Thyroid gland (tissue), 4 donors: Measurements from ENCODE around the gene BET1L. TPM values are rescaled to one million over a fixed set of nuclear protein-coding genes. Genes with fewer than 3 reads are reported as not detected.

Source experiments
- DNase-seq, 2 donors: peaks; one replicate each; pipeline ENCODE4 v3.0.0-alpha.2; 2019
- H3K27ac ChIP-seq, 3 donors: fragments of 200-600 bp; sonication (generic); 1 replicate in 2 of 3; 2 replicates in 1 of 3; pipeline ENCODE4 v1.5.1; 2016 to 2019; ENCODE audit warnings: mild to moderate bottlenecking in 1 of 3, moderate library complexity in 1 of 3
- H3K27me3 ChIP-seq: fragments of 200-600 bp; sonication (generic); one replicate; pipeline ENCODE4 v1.5.1; 2019
- H3K36me3 ChIP-seq, 2 donors: fragments of 200-600 bp; sonication (generic); one replicate each; pipeline ENCODE4 v1.5.1; 2016 to 2019
- H3K4me1 ChIP-seq, 2 donors: fragments of 200-600 bp; sonication (generic); one replicate each; pipeline ENCODE4 v1.5.1; 2017 to 2019
- H3K4me3 ChIP-seq, 3 donors: fragments of 200-600 bp; sonication (generic); replicated peaks in 1 of 3; 1 replicate in 2 of 3; 2 replicates in 1 of 3; pipeline ENCODE4 v1.5.1; 2016; ENCODE audit warnings: mild to moderate bottlenecking in 1 of 3
- H3K9me3 ChIP-seq: fragments of 200-600 bp; sonication (generic); one replicate; pipeline ENCODE4 v1.5.1; 2017
- CTCF ChIP-seq, 6 experiments: fragments of 200-600 bp in 3 of 6; fragments of 450-650 bp in 3 of 6; sonication (generic) in 3 of 6; IDR thresholded peaks; one replicate each; pipeline ENCODE4 v1.5.1; 2016 to 2019; ENCODE audit warnings: antibody characterized with exemption in 6 of 6, mild to moderate bottlenecking in 2 of 6, inconsistent platforms in 1 of 6, moderate library complexity in 1 of 6
- POLR2A ChIP-seq, 2 donors: fragments of 450-650 bp; IDR thresholded peaks; one replicate each; pipeline ENCODE4 v1.6.1; 2017; ENCODE audit warnings: antibody characterized with exemption in 2 of 2, mild to moderate bottlenecking in 2 of 2, moderate library complexity in 1 of 2
- WGBS, 2 donors: methylation state at CpG; one replicate each; pipeline ENCODE4 v1.1.5; 2017; 5-methylcytosine and 5-hydroxymethylcytosine counted together
- intact Hi-C: fragments of 100-400 bp; cut with DNase I; formaldehyde crosslinking; loops from one replicate; pipeline ENCODE4 v1.15.1; 2023
- total RNA-seq, 4 donors: library from RNA; depleted of rRNA; stranded (reverse); fragments of >200 nt; gene quantifications; one replicate each; pipeline ENCODE4 v1.2.3, GENCODE V29; 2016

Gene BET1L
- total RNA-seq, 4 donors from 2014 or later: 22.2 to 39.5 (median 33.8) TPM

DNA sequence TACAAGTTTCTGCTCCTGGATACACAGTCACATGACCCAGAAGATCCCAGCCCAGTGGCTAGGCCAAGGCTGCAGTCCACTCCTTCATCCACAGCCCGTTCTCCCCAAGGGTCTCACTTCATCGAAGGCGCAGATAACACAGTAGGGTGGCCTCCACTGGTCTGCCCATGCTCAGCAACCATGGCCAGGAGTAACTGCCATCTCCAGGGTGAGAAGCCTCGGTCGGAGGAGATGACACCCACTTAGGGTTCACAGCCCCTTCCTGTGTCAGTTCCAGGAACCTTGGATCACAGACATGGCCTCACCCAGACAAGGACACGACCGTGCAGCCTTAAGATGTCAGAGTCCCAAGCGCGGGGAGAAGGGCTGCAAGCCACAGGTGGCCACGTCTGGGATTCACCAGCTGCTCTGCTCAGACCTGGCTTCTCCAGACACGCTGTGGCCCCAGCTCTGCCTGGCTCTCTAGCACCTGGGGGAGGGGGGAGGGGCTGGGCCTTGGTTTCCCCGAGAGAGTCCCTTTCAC lies 2.6 kb downstream of the BET1L start:
- peaks cover 15 to 22% of the 10 kb centered on the region in 2 donors for H3K4me1 ChIP-seq
- H3K4me3 ChIP-seq: no peak overlapping the region
- intact Hi-C loops: loop anchor here (5.0 to 10.0 kb wide), 5 partner anchors 33 to 300 kb away; partner anchors contain the start of genes B4GALNT4, PGGHG, PSMD13 and PTDSS2
- H3K27ac ChIP-seq: no peak overlapping the region
- peaks cover 10 to 16% of the 10 kb centered on the region in 2 donors for H3K36me3 ChIP-seq
- H3K9me3 ChIP-seq: no peaks in the 10 kb centered on the region
- H3K27me3 ChIP-seq: no peaks in the 10 kb centered on the region
- 83 to 92% methylated on average over 3 to 9 of the region's 12 CpGs for WGBS, 2 donors
- TF ChIP-seq CTCF (IDR thresholded peaks at IDR 0.05): no peak
- no peak for TF ChIP-seq POLR2A (IDR thresholded peaks at IDR 0.05)
- DNase-seq: no peak

DNA sequence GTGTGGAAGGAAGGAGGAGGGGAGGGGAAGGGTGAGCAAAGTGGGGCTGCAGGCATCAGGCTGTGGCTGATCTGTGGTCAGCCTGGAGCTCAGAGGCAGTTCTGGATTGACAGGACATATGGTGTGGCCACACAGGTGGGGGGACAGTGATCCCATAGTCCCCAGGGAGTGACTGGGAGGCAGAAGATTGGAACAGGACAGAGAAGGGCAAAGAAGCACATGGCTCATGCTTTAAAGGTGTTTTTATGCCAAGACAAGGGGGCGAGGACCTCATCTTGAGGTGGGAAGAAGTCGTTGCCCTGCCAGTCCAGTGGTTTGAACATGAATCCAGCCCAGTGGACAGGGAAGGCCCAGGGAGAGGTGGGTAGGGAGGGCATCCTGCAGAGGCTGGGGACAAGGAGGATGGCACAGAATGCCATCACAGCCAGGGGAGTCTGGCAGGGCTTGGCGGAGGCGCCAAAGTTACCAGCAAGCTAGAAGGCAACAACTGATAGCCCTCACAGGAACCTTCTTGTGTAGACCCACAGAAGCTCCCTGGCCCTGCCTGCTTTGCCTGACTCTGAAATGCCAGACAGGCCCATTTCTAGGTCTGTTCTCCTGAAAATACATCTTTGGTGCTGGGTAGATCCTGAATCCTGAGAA lies 3.1 kb downstream of the BET1L start:
- intact Hi-C loops: loop anchor here (5.0 to 10.0 kb wide), 5 partner anchors 33 to 301 kb away; partner anchors contain the start of genes B4GALNT4, PGGHG, PSMD13 and PTDSS2
- no peak overlapping the region for H3K4me3 ChIP-seq
- WGBS, 2 donors: 94 to 95% methylated on average over 4 of the region's 4 CpGs

DNA sequence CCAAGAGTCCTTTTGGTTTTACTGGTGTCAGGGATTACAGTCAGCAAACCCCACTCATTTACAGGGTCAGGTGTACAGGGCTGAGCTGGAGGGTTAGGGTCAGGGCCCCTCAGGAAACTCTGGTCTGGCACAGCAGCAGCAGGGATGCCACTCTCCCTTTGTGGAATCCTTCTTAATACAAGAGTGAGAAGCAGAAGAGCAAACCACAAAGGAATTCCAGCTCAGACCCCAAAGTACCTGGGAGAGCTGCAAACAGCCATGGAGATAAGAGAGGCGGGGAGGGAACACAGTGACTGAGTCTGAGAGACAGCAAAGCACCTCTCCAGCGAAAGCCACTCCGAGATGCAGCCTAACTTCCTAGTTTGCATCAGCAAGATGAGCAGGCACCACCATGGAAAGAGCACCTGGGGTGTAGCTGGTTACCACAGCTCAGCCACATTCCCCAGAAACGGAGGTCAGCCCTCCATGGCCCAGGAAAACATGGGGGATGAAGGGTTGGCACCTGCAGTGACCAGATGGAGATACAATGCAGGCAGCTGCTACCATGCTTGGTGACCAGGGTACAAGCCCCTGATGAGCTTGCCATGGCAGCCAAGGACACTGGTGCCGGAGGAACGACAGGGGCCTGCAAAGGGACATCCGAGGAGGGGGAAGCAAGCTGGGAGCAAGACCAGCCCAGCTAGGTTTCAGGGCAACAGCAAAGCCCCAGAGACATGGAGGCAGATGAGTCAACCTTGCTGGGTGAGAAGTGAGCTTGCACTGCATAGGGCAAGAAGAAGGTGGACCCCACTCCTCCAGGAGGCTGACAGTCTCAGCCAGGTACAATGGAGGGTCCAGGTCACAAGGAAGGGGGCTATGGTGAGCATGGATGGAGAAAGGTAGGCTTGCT lies 3.9 kb downstream of the BET1L start:
- H3K36me3 ChIP-seq: peaks cover 10 to 16% of the 10 kb centered on the region in 2 donors

More for the DNA sequence above, 3.1 kb downstream of the BET1L start:
- Histone ChIP-seq H3K27me3 (no peaks in the 10 kb centered on the region), H3K36me3 (peaks cover 10 to 16% of the 10 kb centered on the region in 2 donors), H3K27ac (no peak overlapping the region), H3K9me3 (no peaks in the 10 kb centered on the region), H3K4me1 (peaks cover 9 to 16% of the 10 kb centered on the region in 2 donors)
- no peak for TF ChIP-seq CTCF (IDR thresholded peaks at IDR 0.05)
- no peak for TF ChIP-seq POLR2A (IDR thresholded peaks at IDR 0.05)
- DNase-seq: no peak

GRCh38 chr11:202490-202889 lies 4.7 kb downstream of the BET1L start:
- intact Hi-C loops: loop anchor here (5.0 to 10.0 kb wide), 5 partner anchors 35 to 302 kb away; partner anchors contain the start of genes B4GALNT4, PGGHG, PSMD13 and PTDSS2
- no peaks in the 10 kb centered on the region for H3K9me3 ChIP-seq
- peaks cover 9 to 15% of the 10 kb centered on the region in 2 donors for H3K4me1 ChIP-seq
- no peak overlapping the region for H3K27ac ChIP-seq
- H3K36me3 ChIP-seq: peaks cover 10 to 16% of the 10 kb centered on the region in 2 donors
- 86 to 94% methylated on average over 8 of the region's 8 CpGs for WGBS, 2 donors
- DNase-seq: no peak
- no peak overlapping the region for H3K4me3 ChIP-seq
- H3K27me3 ChIP-seq: no peaks in the 10 kb centered on the region
- no peak for TF ChIP-seq CTCF (IDR thresholded peaks at IDR 0.05)
- no peak for TF ChIP-seq POLR2A (IDR thresholded peaks at IDR 0.05)

More for the DNA sequence above, 3.9 kb downstream of the BET1L start:
- H3K27me3 ChIP-seq: no peaks in the 10 kb centered on the region
- peaks cover 9 to 15% of the 10 kb centered on the region in 2 donors for H3K4me1 ChIP-seq
- no peak overlapping the region for H3K4me3 ChIP-seq
- 91 to 93% methylated on average over 7 of the region's 7 CpGs for WGBS, 2 donors
- no peak for DNase-seq
- intact Hi-C loops: loop anchor here (5.0 to 10.0 kb wide), 5 partner anchors 34 to 302 kb away; partner anchors contain the start of genes B4GALNT4, PGGHG, PSMD13 and PTDSS2
- no peak for TF ChIP-seq CTCF (IDR thresholded peaks at IDR 0.05)
- no peak for TF ChIP-seq POLR2A (IDR thresholded peaks at IDR 0.05)
- H3K9me3 ChIP-seq: no peaks in the 10 kb centered on the region
- H3K27ac ChIP-seq: no peak overlapping the region
